Cerebellar cortex (tissue), 1 donor: ENCODE measurements around the gene CCDC28A.

Source experiments
- DNase-seq: peaks from one replicate; pipeline ENCODE4 v3.0.0-alpha.2; 2015; ENCODE audit warnings: low spot score

The CCDC28A gene

DNA sequence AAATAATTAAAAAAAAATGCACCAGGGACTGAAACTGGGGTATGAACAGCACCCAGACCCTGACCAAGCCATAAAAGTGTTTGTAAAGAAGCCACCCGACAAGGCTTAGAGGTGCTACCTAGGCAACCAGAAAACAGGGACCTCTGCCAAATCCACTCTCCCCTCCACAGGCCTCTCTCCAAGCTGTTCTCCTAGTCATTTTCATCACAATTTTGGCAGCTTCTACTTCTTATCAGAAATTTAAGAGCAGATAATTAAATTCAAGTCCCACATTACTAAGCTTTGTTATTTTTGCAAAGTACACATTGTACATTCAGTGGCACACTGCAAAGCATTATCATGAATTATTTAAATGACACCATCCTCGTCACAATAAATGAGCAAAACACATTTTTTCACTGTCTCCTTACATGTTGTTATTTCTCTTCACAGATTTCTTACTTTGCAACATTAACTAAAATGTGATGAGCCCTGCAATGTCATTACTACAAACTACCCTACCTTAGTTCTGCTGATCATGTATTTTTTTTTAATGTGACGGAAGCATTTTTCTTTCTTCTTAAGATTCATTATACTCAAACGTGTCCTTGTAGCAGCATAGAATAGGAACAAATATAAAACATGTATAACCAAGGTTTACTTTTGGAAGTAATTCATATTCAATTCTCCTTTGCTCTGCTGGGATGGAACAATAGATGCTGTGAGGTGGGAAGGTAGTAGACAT, 60.4 kb downstream of the CCDC28A start:
- DNase-seq: peak; percentile 80

DNA sequence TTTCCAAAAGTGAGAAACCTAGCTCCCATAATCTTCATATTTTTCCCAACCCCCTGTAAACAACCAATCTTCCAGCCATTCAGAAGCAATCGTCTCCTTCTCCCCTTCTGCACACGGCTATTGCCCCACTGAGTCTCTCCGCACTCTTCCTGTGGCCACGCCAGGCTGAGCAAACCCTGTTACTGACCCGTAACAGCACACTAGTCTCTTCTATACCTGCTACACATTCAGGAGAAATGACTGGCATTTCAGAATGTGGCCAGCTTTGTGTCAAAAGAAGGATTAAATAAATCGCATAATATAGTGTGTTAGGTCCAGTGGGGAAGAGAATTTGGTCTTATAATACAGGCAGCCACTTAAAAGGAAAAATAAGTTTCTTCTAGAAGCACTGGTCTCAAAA, 63.7 kb downstream of the CCDC28A start:
- DNase-seq: no peak
